ENCODE data around the gene PACC1.

PACC1 gene

DNA sequence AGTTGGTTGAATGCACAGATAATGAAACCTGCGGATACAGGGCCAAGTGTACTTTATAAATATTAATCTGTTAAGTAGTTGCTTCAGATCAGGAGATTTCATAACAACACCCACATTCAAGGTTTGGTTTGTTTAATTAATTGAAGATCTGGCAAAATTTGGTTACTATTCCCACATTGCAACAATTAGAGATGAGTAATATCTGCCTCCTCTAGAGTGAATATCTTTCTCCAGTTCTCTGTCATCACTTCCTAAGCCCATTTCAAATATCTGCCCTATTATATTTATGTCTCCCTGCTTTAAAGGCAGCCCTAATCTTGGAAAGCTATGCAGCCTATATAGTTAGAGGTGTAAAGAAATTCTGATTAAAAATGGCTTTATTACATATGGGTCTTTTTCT lies 68.1 kb downstream of the PACC1 start:
- TF ChIP-seq, protein P1, sequence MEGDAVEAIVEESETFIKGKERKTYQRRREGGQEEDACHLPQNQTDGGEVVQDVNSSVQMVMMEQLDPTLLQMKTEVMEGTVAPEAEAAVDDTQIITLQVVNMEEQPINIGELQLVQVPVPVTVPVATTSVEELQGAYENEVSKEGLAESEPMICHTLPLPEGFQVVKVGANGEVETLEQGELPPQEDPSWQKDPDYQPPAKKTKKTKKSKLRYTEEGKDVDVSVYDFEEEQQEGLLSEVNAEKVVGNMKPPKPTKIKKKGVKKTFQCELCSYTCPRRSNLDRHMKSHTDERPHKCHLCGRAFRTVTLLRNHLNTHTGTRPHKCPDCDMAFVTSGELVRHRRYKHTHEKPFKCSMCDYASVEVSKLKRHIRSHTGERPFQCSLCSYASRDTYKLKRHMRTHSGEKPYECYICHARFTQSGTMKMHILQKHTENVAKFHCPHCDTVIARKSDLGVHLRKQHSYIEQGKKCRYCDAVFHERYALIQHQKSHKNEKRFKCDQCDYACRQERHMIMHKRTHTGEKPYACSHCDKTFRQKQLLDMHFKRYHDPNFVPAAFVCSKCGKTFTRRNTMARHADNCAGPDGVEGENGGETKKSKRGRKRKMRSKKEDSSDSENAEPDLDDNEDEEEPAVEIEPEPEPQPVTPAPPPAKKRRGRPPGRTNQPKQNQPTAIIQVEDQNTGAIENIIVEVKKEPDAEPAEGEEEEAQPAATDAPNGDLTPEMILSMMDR (IDR thresholded peaks at IDR 0.05; ENCODE audit: insufficient read depth, low read length, missing control alignments): no peak
- DNase-seq (ENCODE audit: low read depth, low spot score): no peak
- H3K4me3 ChIP-seq (ENCODE audit: low read depth, low read length): no peak overlapping the region
- ChIA-PET CTCF (interaction anchor here (1.0 to 1.8 kb wide), 2 partner anchors 20 to 276 kb away, joined by 4 to 7 read pairs; no protein-coding TSS in a partner anchor), POLR2A (no interaction called here)

DNA sequence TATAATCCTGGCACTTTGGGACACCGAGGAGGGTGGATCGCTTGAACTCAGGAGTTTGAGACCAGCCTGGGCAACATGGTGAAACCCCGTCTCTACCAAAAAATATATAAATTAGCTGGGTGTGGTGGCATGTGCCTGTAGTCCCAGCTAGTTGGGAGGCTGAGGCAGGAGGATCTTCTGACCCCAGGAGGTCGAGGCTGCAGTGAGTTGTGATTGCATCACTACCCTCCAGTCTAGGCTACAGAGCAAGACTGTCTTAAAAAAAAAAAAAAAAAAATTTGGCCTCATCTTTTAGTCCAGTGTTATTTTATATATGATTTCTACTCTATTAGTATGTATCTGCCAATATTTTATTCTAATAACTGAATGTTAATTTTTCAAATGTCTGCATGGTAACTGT lies 69.8 kb downstream of the PACC1 start:
- no peak for DNase-seq (ENCODE audit: low read depth, low spot score)
- H3K4me3 ChIP-seq (ENCODE audit: low read depth, low read length): no peak overlapping the region
- ChIA-PET CTCF (interaction anchor here (0.7 to 1.4 kb wide), 5 partner anchors 21 to 664 kb away, joined by 3 to 6 read pairs (median 3); partner anchors contain the start of gene PACC1), POLR2A (no interaction called here)
- TF ChIP-seq, protein P1 (IDR thresholded peaks at IDR 0.05; ENCODE audit: insufficient read depth, low read length, missing control alignments): no peak

DNA sequence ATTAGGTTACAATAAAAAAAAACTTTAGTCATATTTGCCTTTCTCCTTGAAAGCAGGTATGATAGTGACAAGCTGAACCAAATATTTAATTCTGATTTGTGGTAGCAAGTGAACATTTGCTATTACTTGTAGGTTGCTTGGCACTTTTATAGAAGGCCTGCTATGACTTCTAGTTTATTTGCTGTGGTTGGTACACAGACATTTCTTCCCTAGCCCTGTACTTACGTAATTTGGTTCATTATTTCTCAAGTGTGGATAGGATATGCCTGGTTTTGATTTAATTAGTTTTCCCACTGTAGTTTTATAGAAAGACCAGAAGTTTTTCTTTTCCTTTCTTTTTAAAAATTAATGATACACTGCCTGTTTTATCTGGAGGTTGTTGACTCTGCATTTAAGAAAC lies 73.6 kb downstream of the PACC1 start:
- H3K4me3 ChIP-seq (ENCODE audit: low read depth, low read length): no peak overlapping the region
- TF ChIP-seq, protein P1 (IDR thresholded peaks at IDR 0.05; ENCODE audit: insufficient read depth, low read length, missing control alignments): no peak
- no peak for DNase-seq (ENCODE audit: low read depth, low spot score)
- ChIA-PET POLR2A (no interaction called here), CTCF (interaction anchor here (1.2 to 4.5 kb wide), 5 partner anchors 25 to 278 kb away, joined by 3 to 18 read pairs (median 8); no protein-coding TSS in a partner anchor)

DNA sequence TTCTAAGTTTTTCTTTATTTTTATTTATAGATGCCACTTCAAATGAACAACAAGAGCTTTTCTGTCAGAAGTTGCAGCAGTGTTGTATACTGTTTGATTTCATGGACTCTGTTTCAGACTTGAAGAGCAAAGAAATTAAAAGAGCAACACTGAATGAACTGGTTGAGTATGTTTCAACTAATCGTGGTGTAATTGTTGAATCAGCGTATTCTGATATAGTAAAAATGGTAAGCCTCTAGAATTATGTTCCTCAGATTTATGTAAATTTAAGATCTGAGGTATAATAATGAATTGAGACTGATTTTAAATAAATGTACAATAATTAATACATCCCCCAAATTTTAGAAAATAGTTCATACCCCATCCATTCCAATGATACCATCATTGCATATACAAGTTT lies 85.6 kb downstream of the PACC1 start:
- TF ChIP-seq, protein P1 (IDR thresholded peaks at IDR 0.05; ENCODE audit: insufficient read depth, low read length, missing control alignments): no peak
- POLR2A ChIA-PET: no interaction called here
- CTCF ChIA-PET: interaction anchor here (0.8 to 1.4 kb wide), 5 partner anchors 16 to 267 kb away, joined by 3 to 4 read pairs (median 3); no protein-coding TSS in a partner anchor
- DNase-seq (ENCODE audit: low read depth, low spot score): no peak
- H3K4me3 ChIP-seq (ENCODE audit: low read depth, low read length): no peak overlapping the region

DNA sequence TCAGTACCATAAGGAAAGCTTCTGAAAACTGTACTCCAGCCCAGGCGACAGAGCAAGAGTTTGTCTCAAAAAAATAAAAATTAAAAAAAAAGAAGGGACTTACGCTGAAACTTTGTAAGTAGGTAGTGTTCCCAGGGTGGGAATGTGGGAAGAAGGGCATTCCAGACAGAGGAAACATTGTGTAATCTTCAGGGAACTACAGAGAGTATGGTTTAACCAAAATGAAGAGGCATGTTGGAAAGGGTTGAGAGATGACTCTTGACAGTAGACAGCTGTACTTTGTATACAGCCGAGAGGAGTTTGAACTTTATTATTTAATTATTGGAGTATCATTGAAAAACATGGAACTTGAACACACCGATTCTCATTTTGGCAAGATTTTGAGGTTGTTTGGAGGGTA lies 86.4 kb downstream of the PACC1 start:
- no peak overlapping the region for H3K4me3 ChIP-seq (ENCODE audit: low read depth, low read length)
- TF ChIP-seq, protein P1 (IDR thresholded peaks at IDR 0.05; ENCODE audit: insufficient read depth, low read length, missing control alignments): no peak
- ChIA-PET CTCF (interaction anchor here (1.1 to 1.4 kb wide), 3 partner anchors 17 to 266 kb away, joined by 3 to 4 read pairs (median 3); no protein-coding TSS in a partner anchor), POLR2A (no interaction called here)
- no peak for DNase-seq (ENCODE audit: low read depth, low spot score)

DNA sequence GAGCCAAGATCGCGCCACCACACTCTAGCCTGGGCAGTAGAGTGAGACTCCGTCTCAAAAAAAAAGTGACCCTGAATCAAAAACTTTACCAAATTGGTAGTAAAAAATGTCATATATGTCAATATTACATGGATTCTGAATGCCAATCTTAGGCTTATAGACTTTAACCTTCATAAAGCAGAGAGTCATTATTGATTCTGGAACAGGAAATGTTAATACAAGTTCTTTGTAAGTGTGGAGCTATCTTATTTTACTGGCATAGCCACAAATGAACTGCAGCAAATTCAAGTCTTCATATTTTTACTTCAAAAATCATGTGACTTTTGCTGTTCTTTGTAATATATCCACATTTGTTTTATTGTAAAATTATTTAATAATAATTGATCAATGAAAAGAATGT lies 88.1 kb downstream of the PACC1 start:
- ChIA-PET CTCF (interaction anchor here (1.1 to 1.3 kb wide), 3 partner anchors 12 to 256 kb away, joined by 3 to 8 read pairs (median 5); no protein-coding TSS in a partner anchor), POLR2A (no interaction called here)
- DNase-seq (ENCODE audit: low read depth, low spot score): no peak
- H3K4me3 ChIP-seq (ENCODE audit: low read depth, low read length): no peak overlapping the region
- TF ChIP-seq, protein P1 (IDR thresholded peaks at IDR 0.05; ENCODE audit: insufficient read depth, low read length, missing control alignments): no peak

Data from AG04449 (cell line).